ENCODE data around the gene AREG. TPM values are rescaled to one million over a fixed set of nuclear protein-coding genes. Genes with fewer than 3 reads are reported as not detected.

The AREG gene
- total RNA-seq, 1 donor from 2014 or later, result 14.6 TPM

- ATAC-seq, result no peak
- no peaks in the 10 kb centered on the region for H3K4me1 ChIP-seq
- no peak for DNase-seq
- no peak overlapping the region for H3K4me3 ChIP-seq
- H3K36me3 ChIP-seq, result no peaks in the 10 kb centered on the region
- H3K27ac ChIP-seq, result no peak overlapping the region
- no peak for TF ChIP-seq CTCF (IDR thresholded peaks at IDR 0.05)
- intact Hi-C loops (cut with DNase I), result no loop called here
- H3K27me3 ChIP-seq, result no peaks in the 10 kb centered on the region
- no peaks in the 10 kb centered on the region for H3K9me3 ChIP-seq
Measured at GRCh38 chr4:74486905-74487304, 42.0 kb downstream of the AREG start.

GRCh38 chr4:74487771-74488170, 42.8 kb downstream of the AREG start:
- no peaks in the 10 kb centered on the region for H3K9me3 ChIP-seq
- intact Hi-C loops (cut with DNase I), result no loop called here
- no peaks in the 10 kb centered on the region for H3K36me3 ChIP-seq
- no peaks in the 10 kb centered on the region for H3K27me3 ChIP-seq
- ATAC-seq (no peak), DNase-seq (no peak)
- no peak overlapping the region for H3K4me3 ChIP-seq
- no peaks in the 10 kb centered on the region for H3K4me1 ChIP-seq
- no peak for TF ChIP-seq CTCF (IDR thresholded peaks at IDR 0.05)
- no peak overlapping the region for H3K27ac ChIP-seq

GRCh38 chr4:74490736-74491135, 45.8 kb downstream of the AREG start:
- no peak for DNase-seq
- Histone ChIP-seq H3K27me3 (no peaks in the 10 kb centered on the region), H3K36me3 (no peaks in the 10 kb centered on the region), H3K9me3 (no peaks in the 10 kb centered on the region), H3K27ac (no peak overlapping the region), H3K4me3 (no peak overlapping the region), H3K4me1 (no peaks in the 10 kb centered on the region)
- ATAC-seq, result no peak
- intact Hi-C loops (cut with DNase I), result no loop called here
- TF ChIP-seq CTCF (IDR thresholded peaks at IDR 0.05), result no peak

GRCh38 chr4:74499986-74500781, 55.2 kb downstream of the AREG start:
- Histone ChIP-seq H3K4me1 (no peaks in the 10 kb centered on the region), H3K36me3 (no peaks in the 10 kb centered on the region), H3K27me3 (no peaks in the 10 kb centered on the region), H3K4me3 (no peak overlapping the region), H3K27ac (no peak overlapping the region), H3K9me3 (no peaks in the 10 kb centered on the region)
- no peak for DNase-seq
- no peak for TF ChIP-seq CTCF (IDR thresholded peaks at IDR 0.05)
- intact Hi-C loops (cut with DNase I), result no loop called here
- peak; percentile 23 for ATAC-seq

- no peak for TF ChIP-seq CTCF (IDR thresholded peaks at IDR 0.05)
- ATAC-seq, result no peak
- Histone ChIP-seq H3K4me1 (peaks cover 4% of the 10 kb centered on the region), H3K4me3 (no peak overlapping the region), H3K27me3 (no peaks in the 10 kb centered on the region), H3K36me3 (no peaks in the 10 kb centered on the region), H3K9me3 (no peaks in the 10 kb centered on the region), H3K27ac (no peak overlapping the region)
- intact Hi-C loops (cut with DNase I), result no loop called here
- DNase-seq, result no peak
Measured at GRCh38 chr4:74501579-74501978, 56.6 kb downstream of the AREG start.
